Testis (tissue), 2 donors: ENCODE data around the gene PC.

Experiments used
- POLR2A ChIP-seq: fragments of 450-650 bp; IDR thresholded peaks from one replicate; pipeline ENCODE4 v1.6.1; 2017; ENCODE audit warnings: antibody characterized with exemption, mild to moderate bottlenecking, moderate library complexity
- TF ChIP-seq, protein P1 (sequence below), 3 experiments: fragments of 450-650 bp in 2 of 3; fragments of 200-600 bp in 1 of 3; sonication (generic) in 1 of 3; IDR thresholded peaks; one replicate each; pipeline ENCODE4 v1.5.1; 2016 to 2019; ENCODE audit warnings: antibody characterized with exemption in 3 of 3, mild to moderate bottlenecking in 2 of 3, moderate library complexity in 1 of 3

GRCh38 chr11:66985508-66986177 is 27.5 kb upstream of the PC start:
- no peak for TF ChIP-seq POLR2A
- TF ChIP-seq, protein P1, sequence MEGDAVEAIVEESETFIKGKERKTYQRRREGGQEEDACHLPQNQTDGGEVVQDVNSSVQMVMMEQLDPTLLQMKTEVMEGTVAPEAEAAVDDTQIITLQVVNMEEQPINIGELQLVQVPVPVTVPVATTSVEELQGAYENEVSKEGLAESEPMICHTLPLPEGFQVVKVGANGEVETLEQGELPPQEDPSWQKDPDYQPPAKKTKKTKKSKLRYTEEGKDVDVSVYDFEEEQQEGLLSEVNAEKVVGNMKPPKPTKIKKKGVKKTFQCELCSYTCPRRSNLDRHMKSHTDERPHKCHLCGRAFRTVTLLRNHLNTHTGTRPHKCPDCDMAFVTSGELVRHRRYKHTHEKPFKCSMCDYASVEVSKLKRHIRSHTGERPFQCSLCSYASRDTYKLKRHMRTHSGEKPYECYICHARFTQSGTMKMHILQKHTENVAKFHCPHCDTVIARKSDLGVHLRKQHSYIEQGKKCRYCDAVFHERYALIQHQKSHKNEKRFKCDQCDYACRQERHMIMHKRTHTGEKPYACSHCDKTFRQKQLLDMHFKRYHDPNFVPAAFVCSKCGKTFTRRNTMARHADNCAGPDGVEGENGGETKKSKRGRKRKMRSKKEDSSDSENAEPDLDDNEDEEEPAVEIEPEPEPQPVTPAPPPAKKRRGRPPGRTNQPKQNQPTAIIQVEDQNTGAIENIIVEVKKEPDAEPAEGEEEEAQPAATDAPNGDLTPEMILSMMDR (IDR thresholded peaks at IDR 0.05) = no peak
